Lower lobe of right lung (tissue), 2 donors: ENCODE results near the gene PLD6. TPM values are rescaled to one million over a fixed set of nuclear protein-coding genes. Genes with fewer than 3 reads are reported as not detected.
"Not testable (repeated sequence)": the region's sequence is repeated elsewhere in the genome, so short reads cannot be mapped to it uniquely, and the experiment has no call there.

Source experiments
- ATAC-seq, 2 donors: fragments of 200-7000 bp; cut with Tn5 transposase; one replicate each; pipeline ENCODE4 v1.9.1; 2020 to 2022; ENCODE audit warnings: mild to moderate bottlenecking in 2 of 2, moderate library complexity in 2 of 2
- DNase-seq: peaks from one replicate; pipeline ENCODE4 v3.0.0-alpha.2; 2020
- H3K27ac ChIP-seq: fragments of 200-600 bp; one replicate; pipeline ENCODE4 v1.8.0; 2022
- H3K27me3 ChIP-seq: fragments of 200-600 bp; one replicate; pipeline ENCODE4 v1.8.0; 2022; ENCODE audit warnings: low read depth
- H3K36me3 ChIP-seq: fragments of 200-600 bp; one replicate; pipeline ENCODE4 v1.8.0; 2022; ENCODE audit warnings: mild to moderate bottlenecking
- H3K4me1 ChIP-seq: fragments of 200-600 bp; one replicate; pipeline ENCODE4 v1.8.0; 2022
- H3K4me3 ChIP-seq: fragments of 200-600 bp; one replicate; pipeline ENCODE4 v1.8.0; 2022; ENCODE audit warnings: mild to moderate bottlenecking
- H3K9me3 ChIP-seq: fragments of 200-600 bp; one replicate; pipeline ENCODE4 v1.8.0; 2022
- CTCF ChIP-seq: fragments of 200-600 bp; IDR thresholded peaks from one replicate; pipeline ENCODE4 v1.8.0; 2022; ENCODE audit warnings: antibody characterized with exemption, mild to moderate bottlenecking
- intact Hi-C: fragments of 100-400 bp; cut with DNase I; formaldehyde crosslinking; loops from one replicate; pipeline ENCODE4 v1.11.0; 2022
- long read RNA-seq: library from polyadenylated mRNA; unstranded; transcript quantifications from one replicate; pipeline ENCODE4 v2.0.0, GENCODE V29; 2021
- total RNA-seq: library from RNA; stranded (reverse); fragmentation: NEBNext Ultra II Directional; extraction: Animal tissue kit (Norgen Biotek cat#: 25700); gene quantifications from one replicate; pipeline ENCODE4 v1.2.1, GENCODE V29; 2021
- donor health status: DM: no; HTN: yes; CAD: no; lungs with severe emphysema.

The PLD6 gene
- 3.8 TPM for total RNA-seq
- long read RNA-seq, transcript PLD6-201 (2 exons, 2,560 nt): major isoform, 12 of 16 reads
- long read RNA-seq, partial matches to known transcripts: 0 of 16 reads
- long read RNA-seq, other reads (novel, unspliced or antisense): 4 of 16 reads

- Histone ChIP-seq H3K4me1 (peaks cover 26% of the 10 kb centered on the region), H3K4me3 (peak within 1 kb of the TSS; percentile 65), H3K9me3 (no peaks in the 10 kb centered on the region), H3K27me3 (no peaks in the 10 kb centered on the region), H3K36me3 (peaks cover 18% of the 10 kb centered on the region), H3K27ac (peak within 1 kb of the TSS; percentile 77)
- DNase-seq (peak; percentile 89), ATAC-seq (peak; percentile 81 to 89)
- TF ChIP-seq CTCF: no peak
- intact Hi-C loops: no loop called here
These were observed at the start of gene PLD6 for GRCh38 chr17:17206124-17206912. Gene PLD6 (minus strand): TSS chr17:17206333. CDS start chr17:17206286, 47 bp downstream.

GRCh38 chr17:17255689-17256088, 49.6 kb upstream of the PLD6 start:
- ATAC-seq, H3K9me3 ChIP-seq, intact Hi-C loops, DNase-seq, H3K4me1 ChIP-seq, H3K27ac ChIP-seq, H3K4me3 ChIP-seq, H3K27me3 ChIP-seq: not testable (repeated sequence)
- H3K36me3 ChIP-seq: peaks cover 99% of the 10 kb centered on the region

DNA sequence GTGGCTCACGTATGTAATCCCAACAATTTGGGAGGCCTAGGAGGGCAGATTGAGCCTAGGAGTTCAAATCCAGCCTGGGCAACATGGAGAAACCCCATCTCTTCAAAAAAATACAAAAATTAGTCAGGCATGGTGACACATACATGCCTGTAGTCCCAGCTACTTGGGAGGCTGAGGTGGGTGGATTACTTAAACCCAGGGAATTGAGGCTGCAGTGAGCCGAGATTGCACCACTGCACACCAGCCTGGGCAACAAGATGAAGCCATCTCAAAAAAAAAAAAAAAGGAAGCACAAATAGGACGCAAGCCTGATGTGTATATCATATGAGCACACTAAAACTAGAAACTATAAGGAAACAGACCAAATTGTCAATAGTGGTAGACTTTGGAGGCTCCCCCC, 47.9 kb upstream of the PLD6 start:
- no peaks in the 10 kb centered on the region for H3K27me3 ChIP-seq
- ATAC-seq: no peak

GRCh38 chr17:17253406-17253805, 47.3 kb upstream of the PLD6 start:
- TF ChIP-seq CTCF: no peak
- intact Hi-C loops: no loop called here
- Histone ChIP-seq H3K9me3 (no peaks in the 10 kb centered on the region), H3K36me3 (peaks cover 96% of the 10 kb centered on the region), H3K4me3 (no peak overlapping the region), H3K27me3 (no peaks in the 10 kb centered on the region), H3K27ac (no peak overlapping the region), H3K4me1 (no peaks in the 10 kb centered on the region)
- DNase-seq (no peak), ATAC-seq (peak; percentile 66 to 92)

More for the DNA sequence above, 47.9 kb upstream of the PLD6 start:
- H3K36me3 ChIP-seq: peaks cover 96% of the 10 kb centered on the region
- no peak overlapping the region for H3K4me3 ChIP-seq
- intact Hi-C loops: no loop called here
- no peaks in the 10 kb centered on the region for H3K4me1 ChIP-seq
- no peak for TF ChIP-seq CTCF
- no peak for DNase-seq
- H3K27ac ChIP-seq: no peak overlapping the region
- no peaks in the 10 kb centered on the region for H3K9me3 ChIP-seq

- Histone ChIP-seq H3K27ac (no peak overlapping the region), H3K9me3 (no peaks in the 10 kb centered on the region), H3K27me3 (no peaks in the 10 kb centered on the region), H3K4me3 (no peak overlapping the region), H3K4me1 (no peaks in the 10 kb centered on the region), H3K36me3 (peaks cover 96% of the 10 kb centered on the region)
- TF ChIP-seq CTCF: no peak
- intact Hi-C loops: no loop called here
- ATAC-seq (peak in 1 of 2 donors; percentile 61), DNase-seq (no peak)
These were observed 46.1 kb upstream of the PLD6 start for GRCh38 chr17:17252149-17252661.

- Histone ChIP-seq H3K27me3 (no peaks in the 10 kb centered on the region), H3K36me3 (peaks cover 63% of the 10 kb centered on the region), H3K9me3 (no peaks in the 10 kb centered on the region), H3K4me1 (no peaks in the 10 kb centered on the region), H3K27ac (no peak overlapping the region), H3K4me3 (no peak overlapping the region)
- TF ChIP-seq CTCF: no peak
- no peak for DNase-seq
- intact Hi-C loops: no loop called here
- no peak for ATAC-seq
These were observed 40.7 kb upstream of the PLD6 start for GRCh38 chr17:17246879-17247278.
